GM19035 (cell line): Measurements from ENCODE around the gene ERI3.

Source experiments
- ATAC-seq: cut with Tn5 transposase; IDR thresholded peaks from one replicate; pipeline ENCODE4 v1.9.1; 2021; ENCODE audit not compliant: unreplicated experiment

Gene ERI3

DNA sequence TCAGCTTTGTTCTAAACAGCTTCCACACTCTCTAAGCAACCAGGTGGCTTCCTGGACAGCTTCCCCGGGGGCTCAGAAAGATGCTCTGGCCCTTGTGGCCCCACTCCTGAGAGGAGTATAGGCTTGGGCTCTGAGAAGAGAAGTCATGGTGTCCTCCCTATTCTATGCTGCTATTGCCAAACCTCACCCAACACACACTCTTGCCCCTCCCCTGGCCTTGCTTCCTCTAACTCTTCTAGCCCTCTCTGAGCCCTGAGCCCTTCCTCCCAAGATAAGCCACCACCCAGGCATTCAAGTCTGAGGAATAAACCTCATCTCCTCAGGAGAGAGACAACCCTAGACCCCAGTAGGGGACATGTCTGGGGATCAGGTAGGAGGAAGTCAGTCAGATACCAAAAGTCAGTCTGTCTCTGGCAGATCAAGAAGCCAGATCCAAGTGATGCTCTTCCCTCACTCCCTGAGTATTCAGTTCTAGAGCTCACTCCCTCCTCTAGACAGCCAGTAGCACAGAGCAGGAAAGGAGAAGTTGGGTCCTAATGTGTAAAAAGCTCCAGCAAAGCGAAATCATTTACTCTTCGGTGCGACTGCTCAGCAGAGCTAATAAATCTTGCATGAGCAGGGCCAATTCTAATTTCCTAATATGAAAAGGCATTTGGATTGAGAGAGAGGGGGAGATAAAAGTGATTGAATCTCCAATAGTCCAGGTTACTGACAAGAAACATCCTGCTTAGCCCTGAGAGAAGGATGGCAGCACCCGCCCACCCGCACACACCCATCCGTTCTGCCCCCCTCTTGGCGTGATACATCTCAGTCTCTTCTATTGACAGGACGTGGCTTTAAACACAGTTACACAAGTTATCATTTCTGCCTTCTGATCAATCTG lies 91.2 kb downstream of the ERI3 start:
- no peak for ATAC-seq

DNA sequence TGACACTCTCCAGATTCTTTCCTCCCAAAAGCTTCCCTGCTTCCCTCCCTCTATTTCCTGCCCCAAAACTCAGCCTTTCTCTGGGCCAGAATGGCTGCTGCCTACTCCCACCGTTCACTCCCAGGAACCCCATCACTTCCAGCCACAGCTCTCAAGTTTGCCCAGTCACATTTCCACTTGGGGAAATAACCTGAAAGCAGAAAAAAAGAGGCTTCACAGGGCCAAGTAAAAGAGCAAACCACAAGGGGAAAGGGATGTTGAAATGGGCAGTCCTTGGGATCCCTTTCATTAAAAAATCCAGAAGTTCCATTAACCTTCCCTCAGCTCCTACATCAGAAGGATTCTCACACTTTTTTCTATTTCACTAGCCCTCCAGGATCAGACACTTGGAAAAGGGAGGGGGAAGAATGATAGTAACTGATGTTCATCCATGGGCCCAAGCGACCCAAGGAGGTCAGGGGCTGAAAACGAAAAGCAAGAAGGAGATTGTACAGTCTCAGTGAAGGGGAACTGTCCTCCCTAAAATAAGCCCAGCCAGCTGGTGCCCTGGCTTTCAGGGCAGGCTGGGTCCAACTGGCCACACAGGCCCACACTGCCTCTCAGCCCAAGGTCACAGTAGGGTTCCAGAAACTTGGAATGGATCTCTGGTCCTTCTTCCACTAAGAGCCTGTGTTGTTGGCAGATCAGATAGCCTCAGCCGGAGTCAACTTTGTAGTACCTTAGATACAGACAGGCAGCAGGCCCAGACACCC lies 92.1 kb downstream of the ERI3 start:
- ATAC-seq = no peak

DNA sequence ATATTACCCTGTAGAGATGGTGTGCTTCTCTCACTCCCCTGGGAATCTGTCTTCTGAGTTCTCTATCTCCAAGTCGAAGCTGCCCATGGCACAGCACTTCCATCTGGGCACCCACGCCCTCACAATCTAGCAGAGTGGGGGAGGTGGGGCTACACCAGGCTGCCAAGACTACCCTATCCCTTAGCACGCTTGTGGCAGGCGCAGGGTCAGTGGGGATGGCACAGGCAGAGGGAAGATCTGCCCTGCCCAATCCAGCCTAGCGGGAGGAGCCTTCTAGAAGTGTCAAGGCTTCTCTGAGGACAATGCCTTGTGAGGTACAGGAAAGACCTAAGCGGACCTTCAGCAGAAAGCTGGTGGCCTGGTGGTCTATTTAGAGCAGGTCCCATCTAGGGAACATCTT lies 92.6 kb downstream of the ERI3 start:
- ATAC-seq = no peak

DNA sequence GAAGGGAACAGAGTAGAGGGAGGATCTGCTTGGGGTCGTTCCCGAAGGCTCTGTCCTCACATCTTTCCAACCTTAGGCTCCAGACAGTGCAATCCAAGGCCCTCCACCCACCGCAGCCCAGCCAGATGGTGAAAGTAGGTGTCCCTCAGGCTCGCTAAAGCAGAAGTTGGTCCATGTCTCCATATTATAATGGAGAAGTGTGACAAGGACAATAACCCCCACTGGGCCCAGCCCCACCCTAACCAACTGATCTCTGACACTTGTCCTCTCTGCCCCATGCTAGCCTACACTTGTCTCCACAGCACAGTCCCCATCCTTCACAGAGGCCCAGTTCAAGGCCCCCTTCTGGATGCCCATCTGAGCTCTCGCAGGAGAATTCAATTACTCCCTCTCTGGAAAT lies 93.1 kb downstream of the ERI3 start:
- no peak for ATAC-seq

DNA sequence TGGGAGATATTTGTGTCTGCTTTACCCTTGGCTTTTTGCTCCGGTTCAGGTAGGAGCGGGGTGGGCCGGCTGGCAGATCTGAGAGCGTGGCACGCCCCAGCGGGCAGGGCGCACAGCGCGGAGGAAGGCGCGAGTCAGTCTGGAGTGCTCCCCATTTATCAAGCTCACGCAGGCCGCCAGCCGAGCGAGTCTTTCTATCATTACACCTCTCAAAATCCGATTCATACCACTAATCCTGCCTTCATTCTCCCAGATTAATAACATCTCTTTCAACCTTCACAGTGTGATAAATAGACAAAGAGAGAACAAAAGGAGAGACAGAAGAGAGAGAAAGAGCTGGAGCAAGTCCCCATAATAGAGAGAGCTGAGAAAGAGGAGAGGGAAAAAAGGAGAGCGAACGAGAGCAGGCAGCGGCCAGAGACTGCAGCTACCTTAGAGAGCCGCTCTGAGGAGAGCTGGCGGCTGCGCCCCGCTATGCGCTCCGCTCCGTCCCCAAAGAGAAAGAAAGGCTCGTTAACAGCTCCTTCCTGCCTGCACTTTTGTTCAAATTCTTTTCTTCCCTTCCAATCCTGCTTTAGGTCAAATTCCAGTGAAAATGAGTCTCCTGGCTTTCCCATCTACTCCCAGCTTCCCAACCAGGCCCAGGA lies 93.8 kb downstream of the ERI3 start:
- no peak for ATAC-seq

DNA sequence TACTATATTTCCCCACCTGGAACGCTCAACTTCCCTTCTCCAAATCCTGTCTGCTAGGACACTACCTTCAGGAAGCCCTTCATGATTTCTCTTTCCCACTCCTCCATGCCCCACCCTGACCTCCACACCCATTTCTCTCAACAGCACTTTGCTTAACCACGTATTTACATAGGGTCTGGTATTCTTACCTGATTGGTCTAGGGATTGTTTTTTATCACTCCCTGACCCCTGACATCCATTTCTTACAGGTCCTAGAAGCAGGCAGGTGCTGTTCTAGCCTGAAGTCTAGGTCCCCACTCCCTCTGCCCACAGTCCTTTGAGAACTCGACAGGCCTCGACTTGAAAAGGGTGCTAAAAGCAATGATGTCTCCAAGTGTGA lies 94.3 kb downstream of the ERI3 start:
- ATAC-seq = no peak

DNA sequence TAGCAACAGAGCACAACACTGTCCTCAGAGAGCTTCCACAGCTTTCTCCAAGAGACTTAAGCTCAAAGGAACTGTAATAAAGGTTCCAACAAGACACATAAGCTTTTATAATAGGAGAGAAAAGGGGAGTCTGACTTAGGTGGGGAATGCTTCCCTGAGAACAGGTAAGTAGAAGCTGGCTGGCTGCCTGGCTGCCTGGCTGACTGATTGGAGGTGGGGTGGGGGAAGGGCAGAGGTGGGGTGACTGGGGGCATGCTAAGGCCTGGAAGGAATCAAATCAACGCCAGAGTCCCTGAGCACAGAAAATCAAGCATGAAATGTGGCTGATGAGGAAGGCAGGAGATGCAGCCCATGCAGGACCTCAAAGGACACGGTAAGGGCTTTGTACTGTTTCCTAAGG lies 96.0 kb downstream of the ERI3 start:
- no peak for ATAC-seq

DNA sequence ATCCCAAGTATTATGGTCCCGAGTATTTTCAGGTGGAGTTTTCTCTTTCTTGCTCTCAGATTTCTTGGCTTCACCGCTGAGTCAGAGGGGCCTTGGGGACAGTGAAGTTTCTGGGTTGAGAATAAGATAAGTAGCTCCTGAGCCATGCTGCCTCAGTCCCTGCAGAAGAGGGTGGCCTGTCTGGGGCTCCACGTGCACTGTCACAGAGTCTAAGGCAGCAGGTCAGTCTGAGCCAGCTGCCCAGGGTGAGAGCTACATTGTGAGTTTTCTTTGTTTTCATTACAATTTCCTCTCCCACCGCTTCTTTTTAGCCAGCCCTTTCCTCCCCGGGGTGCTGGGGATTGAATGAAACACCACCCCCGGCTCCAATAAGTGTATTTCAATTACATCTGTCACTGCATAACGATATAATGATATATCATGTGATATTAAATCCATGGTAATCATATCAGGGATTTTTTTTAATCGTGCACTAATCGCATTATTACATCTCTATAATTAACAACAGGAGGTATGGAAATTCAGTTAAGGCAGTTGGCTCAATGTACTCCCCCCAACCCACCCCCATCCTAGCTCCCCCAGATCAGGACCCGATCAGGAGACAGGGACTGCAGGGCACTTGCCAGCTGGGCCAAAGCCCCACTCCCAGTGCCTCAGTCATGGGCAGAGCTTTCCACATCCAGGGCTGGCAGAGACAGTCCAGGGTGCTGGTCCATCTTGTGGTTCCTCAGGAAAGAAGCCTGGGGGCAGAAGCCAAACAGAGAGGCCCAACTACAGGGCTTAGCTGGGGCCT lies 98.1 kb downstream of the ERI3 start:
- no peak for ATAC-seq

DNA sequence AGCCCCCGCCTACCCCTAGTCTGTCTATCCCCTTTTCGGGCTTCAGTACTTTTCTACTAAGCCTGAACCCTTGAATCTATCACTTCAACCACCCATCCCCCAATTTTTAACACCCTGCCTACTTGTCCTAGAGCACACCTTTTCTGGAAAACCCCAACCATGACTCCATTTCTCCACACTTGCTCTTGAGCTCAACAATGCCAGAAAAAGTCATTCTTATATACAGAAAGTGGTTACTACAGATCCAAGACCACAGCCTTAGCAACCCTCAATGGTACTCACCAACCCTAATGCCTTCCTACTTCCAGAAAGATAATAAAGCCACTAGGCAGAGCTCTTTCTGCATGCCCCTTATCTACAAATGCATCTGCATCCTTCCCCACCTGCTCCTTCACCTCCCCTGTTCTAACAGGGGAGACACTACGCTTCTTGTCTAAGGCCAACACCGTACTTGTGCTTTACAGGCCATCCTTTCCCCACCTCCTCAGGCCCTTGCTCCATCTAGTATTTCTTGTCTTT lies 100.6 kb downstream of the ERI3 start:
- no peak for ATAC-seq

DNA sequence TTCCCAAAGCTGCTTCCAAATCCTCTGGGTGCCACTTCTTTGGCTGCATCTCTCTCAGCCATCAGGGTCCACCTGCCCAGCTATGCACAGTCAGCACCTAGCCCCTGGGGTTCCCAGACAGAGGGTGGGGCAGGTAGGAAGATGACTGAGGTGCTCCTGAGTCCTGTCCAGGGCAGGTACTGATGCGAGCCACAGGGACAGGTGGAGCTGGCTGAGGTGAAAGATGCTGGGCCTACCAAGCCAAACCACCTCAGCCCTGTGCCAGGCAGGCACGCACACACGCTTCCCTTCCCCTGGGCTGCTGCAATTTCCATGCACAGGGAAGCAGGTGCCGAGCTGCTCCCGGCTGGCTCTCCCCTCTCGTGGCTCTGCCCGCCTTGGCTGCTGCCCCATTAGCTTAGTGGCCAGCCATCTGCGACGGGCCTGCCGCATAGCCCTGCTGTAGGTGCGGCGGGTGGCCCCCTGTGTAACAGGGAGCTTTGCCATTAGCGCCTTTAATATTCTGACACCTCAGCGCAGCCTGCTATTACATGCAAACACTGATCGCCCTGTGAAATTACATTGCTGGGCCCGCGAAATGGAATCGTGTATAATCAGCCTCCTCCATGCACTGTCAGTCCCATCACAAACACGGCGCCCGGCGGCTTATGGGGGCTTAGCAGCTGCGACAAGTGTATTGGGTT lies 102.9 kb downstream of the ERI3 start:
- ATAC-seq = no peak

DNA sequence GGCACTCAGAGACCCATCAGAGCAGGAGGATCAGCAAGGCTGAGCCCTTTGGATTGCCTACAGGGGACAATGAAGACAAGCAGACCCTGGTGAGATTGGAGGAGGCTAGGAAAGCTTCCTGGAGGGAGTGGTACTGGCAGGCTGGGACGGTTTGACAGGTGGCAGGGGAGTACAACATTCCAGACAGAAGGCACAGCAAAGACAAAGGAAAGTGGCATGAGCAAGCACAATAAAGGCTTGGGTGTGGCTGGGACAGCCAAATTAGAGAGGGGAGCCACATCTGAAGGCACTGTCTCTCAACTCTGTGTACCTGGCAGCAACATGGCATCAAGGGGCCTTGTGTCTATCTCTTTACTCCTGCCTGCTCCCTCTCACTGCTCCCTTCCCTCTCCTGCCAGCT lies 103.6 kb downstream of the ERI3 start:
- no peak for ATAC-seq

DNA sequence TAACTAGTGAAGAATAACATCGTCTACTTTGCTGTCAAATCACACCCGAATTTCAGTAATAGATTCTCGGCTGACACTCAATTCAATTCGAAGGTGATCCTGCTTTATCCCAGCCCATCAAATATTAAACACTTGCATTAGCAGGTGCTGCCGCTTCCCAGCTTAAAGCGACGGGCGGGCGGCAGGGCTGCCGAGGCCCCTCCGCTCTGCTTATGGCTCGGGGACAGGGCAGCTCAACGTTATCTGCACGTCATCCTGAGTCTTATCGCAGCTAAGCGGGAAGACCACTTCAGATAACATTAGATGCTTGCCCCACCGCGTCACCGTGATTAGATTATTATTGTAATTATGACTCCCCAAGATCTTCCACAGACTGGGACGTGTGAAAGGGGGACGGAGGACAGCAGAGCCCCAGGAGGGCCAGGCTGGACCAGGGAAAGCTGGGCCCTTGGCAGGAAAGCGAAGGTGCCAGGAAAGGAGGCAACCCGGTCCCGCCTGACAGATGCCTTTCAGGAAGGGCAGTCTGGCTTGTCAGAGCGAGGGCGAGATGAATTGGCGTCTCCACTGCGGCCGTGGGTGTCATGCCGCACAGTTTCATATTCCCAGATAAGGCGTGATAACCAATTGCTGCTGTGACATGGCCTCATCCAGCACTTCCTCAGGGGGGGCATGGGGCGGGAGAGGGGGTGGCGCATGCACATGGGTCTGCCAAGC lies 104.8 kb downstream of the ERI3 start:
- ATAC-seq = no peak

DNA sequence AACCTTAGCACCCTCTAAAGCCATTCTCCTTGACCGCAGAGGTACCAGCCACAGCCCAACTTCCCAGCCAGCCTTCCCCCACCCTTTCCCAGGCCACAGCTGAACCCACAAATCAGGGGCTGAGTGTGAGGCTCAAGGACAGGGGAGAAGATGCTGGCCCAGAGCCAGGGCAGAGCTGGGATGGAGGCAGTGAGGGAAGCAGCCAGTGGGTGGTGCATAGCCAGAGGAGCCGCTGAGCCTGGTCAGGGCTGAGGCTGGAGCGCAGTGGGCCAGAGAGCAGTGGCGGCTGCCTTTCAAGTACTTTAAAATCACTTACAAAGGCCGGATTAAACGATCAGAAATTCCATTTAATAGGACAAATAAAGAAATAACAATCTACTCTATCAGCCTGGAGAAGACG lies 105.5 kb downstream of the ERI3 start:
- ATAC-seq = no peak

DNA sequence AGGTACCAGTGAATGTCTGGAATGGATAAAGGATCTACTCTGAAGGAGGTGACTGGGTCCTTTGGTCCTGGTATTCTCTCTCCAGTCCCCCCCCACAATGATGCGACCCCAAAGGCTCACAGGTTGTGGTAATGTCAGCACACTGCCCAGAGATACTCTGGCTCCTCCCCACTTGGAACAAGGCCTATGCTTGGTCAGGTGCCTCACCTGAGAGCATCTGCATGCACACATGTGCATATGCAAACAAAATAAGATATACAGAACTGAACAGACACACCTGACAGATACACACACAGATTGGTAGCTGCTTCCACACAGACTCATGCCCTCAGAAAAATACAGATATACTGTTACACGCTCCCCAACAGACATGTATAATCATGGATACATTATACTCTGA lies 108.3 kb downstream of the ERI3 start:
- no peak for ATAC-seq

DNA sequence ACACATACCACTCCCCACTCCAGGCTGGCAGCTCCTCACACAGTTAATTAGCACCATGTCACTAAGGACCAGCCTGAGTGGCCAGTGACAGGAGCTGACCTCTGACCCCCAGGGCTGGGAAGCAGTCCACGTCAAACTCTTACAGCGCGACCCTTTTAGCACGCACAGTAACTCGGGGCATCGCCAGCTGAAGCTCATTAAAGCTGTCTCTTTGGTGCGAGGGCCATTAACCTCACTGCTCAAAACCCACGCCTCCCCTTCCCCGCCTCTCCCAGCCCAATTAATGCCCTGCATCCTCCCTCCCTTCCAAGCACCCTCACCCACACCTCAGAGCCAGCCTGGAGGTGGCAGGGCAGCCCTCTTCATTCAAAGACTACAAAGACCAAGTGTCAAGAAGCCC lies 110.1 kb downstream of the ERI3 start:
- ATAC-seq = no peak

DNA sequence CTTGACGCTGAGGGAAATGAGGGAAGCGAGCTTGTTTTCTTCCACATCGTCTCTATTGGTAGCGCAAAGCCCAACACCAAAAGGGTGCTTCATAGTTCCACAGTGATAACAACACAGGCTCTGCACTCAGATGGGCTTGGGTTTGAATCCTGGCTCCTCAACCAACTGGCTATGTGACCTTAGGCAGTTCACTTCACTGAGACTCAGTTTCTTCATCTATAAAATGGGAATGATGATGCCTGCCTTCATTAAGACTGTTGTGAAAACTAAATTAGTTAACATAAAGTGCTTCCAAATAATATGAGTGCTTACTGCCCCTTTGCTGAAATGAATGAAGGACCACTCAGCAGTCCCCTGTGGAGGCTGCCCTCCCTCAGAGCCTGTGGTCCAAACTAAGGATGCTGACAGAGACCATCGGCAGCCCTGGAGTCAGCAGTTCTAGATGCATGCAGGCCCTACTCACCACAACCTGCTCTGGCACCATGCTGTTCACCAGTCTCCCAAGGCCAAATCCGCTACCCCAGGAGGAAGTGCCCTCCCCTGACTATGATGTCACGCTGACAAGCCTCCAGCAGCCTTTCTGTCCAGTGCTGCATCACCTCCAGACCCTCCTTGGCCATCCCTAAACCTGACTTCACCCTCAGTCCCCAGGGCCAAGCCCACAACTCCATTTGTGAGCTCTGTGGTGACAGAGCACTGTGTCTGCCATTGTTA lies 111.1 kb downstream of the ERI3 start:
- no peak for ATAC-seq

DNA sequence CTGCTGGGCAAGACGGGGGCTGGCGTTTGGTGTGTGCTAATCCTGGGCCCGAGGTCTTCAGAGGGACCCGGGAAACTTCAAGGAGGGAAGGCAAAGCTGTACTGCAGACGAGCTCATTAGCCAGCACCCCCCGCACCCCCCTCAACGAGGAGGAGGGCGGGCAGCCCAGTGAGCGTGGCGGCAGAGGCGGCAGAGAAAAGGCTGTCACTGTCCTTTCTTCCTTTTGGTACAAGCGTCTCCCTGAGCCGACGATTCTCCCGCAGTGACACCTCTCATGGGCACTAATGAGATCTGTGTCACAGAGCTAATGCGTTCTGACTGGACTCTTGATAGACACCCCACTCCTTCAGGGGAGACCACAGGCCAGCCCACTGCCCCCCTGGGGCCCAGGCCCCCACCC lies 112.3 kb downstream of the ERI3 start:
- ATAC-seq = no peak

DNA sequence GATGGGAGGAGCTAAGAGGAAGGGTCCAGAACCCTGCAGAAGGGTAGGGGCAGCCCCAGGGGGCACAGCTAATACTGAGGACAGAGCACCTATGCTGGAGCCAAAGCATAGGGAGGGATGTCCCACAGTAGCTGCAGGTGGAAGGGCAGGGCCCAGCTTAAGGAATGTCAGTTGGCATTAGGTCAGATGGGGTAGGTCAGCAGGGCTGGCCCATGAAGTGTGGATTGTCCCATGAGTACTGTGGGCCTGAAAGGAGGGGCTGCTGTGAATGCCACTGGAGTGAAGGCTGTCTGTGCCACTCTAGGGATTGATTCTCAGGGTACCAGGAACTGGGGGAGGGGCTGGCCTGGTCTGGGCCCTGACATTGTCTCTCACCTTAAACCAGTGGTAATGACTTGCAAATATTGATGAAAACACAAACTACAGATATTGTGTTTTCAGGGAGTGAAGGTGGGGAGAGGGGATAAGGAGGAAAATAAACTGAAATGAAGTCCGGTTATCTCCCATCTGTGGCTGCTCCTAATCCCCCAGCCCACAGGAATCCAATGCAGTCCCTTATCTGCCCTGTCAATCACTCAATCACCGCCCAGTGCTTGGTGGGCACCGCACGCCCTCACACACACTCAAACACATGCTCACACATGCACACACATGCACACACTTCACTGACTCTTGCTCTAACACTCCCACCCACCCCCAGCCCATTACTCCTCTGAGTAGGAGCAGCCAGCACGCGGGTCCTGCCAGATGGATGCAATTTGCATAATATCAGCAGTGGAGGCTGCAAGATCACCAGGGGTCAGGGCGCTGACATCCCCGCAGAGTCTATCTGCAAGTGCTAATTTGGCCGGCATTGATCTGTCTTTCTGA lies 114.0 kb downstream of the ERI3 start:
- no peak for ATAC-seq
